GDM1 (cell line): ENCODE data around the gene PRRT2.
"Not testable (repeated sequence)": the region's sequence is repeated elsewhere in the genome, so short reads cannot be mapped to it uniquely, and the experiment has no call there.

Experiments used
- DNase-seq: peaks from one replicate; lab custom pipeline; 2025; lab: John Stamatoyannopoulos, UW

PRRT2 gene

DNA sequence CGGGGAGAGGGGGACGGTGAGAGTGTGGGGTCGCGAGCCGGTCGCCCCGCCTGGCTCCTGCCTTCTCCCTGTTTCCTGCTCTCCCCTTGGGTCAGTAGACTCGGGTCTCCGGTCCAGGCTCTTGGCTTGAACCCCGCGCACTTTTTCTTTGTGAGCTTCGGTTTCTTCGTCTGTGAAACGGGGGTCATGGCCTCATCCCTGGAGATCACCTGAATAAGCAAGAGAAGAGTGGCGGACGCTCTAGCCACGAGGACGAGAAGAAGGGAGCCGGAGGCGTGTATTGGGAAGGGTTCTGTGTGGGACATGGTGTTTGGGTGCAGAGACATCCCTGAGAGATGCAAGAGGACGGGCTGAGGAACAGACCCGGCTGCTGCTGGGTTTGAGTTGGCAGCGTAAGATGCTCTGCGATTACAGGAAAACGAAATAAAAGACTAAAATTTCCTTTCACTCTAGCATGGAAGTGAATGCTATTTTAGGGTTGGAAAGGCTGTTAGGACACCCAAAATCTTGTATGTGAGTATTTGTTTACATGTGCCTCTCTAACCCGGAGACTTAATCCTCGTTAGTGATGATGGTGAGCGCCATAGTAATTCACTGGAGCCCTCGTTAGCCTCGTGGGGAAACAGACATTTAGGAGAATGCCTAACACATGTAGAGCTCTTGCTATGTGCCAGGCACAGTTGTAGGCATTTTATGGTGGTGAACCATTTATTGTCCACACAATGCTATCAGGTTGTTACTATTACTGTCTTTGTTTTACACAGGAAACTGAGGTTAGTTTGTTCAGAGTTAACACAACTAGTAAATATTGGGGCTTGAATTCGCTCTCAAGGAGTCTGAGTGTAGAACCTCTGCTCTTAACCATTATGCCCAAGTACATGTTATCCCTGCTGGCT lies 20.8 kb upstream of the PRRT2 start:
- DNase-seq, result no peak

DNA sequence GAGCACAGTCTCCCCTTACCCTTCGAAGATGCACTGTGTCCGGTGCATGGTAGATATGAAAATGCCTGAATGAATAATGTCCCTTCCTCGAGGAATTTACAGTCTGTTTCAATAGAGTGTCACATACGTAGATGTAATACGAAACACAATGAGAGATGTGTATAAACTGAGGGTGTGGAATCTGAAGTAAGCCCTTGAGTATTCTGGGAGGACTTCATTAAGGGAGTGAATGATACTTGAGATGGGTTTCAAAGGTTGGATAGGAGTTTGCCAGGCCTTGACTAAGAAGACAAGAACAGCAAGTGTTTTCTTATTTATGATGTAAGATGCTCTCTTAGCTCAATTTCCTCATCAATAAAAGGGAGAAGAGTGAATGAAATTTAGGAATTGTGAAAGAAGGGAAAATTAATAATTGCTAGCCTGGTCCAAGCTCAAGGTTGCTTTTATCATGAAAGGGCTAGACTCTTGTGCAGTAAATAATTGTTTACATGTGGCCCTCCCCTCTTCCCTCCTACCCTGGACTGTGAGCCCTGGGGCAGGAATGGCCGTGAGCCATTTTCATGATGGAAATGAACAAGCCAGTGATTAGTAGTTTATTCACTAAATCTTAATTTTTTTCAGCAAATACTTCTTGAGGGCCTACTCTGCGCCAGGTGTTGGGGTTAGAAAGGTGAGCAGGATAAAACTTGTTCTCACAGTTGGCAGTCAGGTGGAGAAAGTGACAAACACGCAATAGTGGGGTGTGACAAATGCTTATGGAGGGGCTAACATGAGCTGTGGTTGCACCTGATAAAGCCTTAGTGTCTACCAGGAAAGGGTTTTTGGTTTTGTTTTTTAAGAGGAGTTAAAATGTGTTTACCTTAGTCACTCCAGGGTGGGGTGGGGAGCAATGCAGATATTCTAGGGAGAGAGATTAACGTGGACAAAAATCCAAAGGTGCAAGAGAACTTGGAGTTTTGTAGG lies 19.9 kb upstream of the PRRT2 start:
- DNase-seq, result no peak

DNA sequence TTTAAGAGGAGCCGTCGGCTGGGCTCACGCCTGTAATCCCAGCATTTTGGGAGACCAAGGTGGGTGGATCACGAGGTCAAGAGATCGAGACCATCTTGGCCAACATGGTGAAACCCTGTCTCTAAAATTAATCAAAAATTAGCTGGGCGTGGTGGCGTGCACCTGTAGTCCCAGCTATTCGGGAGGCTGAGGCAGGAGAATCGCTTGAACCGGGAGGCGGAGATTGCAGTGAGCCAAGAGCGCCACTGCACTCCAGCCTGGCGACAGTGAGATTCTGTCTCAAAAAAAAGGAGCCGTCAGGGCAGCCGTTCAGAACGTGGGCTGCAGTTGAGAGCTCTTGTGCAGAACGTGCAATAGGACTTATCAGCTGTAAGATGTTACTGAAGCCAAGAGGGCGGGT lies 18.8 kb upstream of the PRRT2 start:
- DNase-seq, result not testable (repeated sequence)

DNA sequence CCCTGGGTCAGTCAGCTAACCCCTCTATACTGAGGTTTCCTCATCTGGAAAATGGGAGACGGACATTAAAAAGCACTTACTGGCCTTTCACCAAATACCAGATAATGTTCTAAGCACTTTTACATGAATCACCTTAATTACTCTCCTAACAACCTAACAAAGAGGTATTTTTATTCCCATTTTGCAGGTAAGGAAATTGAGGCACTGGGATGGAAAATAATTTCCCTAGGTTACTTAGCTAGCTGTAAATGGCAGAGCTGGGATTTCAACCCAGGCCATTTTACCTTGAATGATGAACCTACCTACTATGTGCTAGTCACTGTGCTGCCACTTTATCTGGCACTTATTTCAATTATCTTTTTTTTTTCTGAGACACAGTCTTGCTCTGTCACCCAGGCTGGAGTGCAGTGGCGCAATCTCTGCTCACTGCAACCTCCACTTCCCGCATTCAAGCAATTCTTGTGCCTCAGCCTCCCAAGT lies 17.7 kb upstream of the PRRT2 start:
- no peak for DNase-seq

DNA sequence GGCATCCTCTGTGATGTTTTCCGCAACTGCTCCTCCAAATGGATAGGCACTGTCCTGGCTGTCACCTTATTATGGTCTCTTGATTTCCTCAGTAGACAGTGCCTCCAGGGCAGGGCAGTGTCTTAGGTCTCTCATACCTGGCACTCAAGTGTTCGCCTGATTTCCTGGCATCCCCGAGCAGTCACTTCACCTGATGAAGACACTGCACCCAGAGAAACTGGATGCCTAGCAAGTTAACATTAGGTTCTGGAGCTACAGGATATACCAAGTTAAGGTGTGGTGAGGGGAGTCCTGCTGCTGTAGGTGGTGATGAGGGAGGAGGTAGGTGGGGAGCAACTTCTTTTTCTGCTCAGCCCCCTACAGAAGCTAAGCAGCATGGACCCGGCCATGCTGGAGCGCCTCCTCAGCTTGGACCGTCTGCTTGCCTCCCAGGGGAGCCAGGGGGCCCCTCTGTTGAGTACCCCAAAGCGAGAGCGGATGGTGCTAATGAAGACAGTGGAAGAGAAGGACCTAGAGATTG lies 9.5 kb upstream of the PRRT2 start:
- no peak for DNase-seq

DNA sequence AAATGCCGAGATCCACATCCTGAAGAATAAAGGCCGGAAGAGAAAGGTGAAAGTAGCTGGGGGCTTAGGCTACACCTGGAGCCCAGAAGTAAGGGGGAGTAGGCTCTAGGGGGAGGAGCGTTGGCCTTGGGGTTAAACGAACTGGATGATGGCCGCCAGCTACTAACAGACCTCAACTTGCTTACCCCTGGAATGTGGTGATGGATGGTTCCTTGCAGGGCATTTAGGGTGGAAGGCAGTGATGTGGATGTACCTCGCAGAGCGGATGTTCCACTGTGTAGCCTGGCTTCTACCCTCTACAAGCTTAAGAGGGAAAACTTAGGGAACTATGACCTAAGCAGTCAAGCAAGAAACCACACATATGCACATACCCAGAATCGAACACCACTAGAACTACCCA lies 8.0 kb upstream of the PRRT2 start:
- no peak for DNase-seq

DNA sequence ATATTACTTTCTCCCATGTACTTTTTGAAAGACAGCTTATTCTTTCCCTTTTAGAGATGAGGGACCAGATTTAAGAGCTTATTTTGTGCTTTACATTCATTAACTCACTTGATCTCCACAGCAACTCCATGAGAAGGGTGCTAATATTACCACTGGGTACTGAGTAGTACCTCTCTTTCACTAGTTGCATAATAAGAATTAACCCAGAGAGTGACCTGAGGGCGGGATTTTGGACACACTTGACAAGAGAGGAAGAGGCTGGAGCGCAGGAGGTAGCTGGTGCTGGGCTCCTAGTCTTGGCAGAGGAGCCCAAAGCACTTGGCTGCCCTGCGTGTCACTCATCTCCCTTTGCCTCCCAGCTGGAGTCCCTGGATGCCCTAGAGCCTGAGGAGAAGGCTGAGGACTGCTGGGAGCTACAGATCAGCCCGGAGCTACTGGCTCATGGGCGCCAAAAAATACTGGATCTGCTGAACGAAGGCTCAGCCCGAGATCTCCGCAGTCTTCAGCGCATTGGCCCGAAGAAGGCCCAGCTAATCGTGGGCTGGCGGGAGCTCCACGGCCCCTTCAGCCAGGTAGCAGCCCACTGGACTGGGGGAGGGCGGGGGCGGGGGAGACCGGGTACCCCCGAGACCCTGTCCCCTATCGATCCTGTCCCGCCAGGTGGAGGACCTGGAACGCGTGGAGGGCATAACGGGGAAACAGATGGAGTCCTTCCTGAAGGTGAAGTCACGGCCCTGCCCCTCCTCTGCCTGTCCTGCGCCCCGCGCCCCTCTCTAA lies 7.3 kb upstream of the PRRT2 start:
- DNase-seq, result no peak

DNA sequence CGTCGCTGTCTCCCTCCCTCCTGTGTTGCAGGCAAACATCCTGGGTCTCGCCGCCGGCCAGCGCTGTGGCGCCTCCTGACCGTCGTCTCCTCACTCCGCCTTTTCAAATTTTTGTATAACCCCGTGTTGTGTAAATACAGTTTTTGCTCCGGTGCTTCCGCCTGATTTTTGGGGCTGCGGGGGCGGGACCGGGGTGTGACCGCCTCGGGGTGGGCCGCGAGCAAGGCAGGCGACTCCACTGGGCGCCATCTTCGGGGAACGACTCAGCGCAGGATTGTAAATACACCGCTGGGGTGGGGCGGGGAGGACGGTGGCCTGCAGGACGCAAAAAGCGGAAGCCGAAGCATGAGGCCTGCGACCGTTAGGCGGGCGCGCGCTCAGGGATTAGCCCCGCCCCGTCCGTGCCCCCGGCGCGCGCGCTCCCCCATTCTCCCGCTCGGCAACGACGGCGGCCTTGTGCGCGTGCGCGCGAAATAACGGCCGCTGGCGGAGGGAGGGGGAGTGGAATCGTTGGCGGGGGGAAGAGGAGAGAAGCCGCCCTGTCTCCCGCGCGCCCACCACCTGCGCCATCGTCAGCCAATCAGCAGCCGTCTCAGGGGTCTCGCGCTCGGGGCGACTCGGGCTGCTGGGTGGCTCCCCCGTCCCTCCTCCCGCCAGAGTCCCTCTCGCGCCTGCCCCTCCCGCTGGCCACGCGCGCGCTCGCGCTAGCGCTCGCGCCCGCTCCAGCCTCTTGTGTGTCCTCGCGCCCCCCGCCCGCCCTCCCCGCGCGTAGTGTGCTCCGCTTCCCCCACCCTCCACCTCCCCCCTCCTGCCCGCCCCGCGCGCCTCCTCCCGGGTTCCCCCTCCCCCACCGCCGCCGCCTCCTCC lies 6.5 kb upstream of the PRRT2 start:
- DNase-seq, result peak; percentile 100

DNA sequence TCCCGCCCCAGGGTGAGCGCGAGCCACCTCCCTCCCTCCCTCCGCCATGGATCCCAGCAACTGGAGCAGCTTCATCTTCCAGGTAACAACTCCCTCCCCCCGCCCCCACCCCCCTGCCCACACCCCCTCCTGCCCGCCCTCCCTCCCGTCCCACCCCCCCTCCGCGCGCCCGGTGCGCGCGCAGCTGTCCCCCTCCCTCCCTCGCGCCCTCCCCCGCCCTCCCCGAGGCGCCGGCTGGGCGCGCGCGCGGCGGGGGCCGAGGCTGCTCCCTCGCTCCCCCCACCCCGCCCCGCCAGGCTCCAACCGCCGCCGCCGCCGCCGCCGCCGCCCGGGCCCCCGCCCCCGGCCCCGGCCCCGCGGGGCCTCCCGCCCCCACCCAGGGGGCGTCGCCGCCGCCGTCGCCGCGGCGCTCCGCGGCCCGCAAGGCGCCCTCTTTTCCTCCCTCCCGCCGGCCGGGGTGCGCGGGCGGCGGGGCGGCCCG lies 5.9 kb upstream of the PRRT2 start, which contains the start of gene MAZ:
Gene MAZ (plus strand): TSS at position 431 of the 481 bp plus-strand sequence. CDS start 173 bp downstream, outside the sequence.
- peak; percentile 89 for DNase-seq

DNA sequence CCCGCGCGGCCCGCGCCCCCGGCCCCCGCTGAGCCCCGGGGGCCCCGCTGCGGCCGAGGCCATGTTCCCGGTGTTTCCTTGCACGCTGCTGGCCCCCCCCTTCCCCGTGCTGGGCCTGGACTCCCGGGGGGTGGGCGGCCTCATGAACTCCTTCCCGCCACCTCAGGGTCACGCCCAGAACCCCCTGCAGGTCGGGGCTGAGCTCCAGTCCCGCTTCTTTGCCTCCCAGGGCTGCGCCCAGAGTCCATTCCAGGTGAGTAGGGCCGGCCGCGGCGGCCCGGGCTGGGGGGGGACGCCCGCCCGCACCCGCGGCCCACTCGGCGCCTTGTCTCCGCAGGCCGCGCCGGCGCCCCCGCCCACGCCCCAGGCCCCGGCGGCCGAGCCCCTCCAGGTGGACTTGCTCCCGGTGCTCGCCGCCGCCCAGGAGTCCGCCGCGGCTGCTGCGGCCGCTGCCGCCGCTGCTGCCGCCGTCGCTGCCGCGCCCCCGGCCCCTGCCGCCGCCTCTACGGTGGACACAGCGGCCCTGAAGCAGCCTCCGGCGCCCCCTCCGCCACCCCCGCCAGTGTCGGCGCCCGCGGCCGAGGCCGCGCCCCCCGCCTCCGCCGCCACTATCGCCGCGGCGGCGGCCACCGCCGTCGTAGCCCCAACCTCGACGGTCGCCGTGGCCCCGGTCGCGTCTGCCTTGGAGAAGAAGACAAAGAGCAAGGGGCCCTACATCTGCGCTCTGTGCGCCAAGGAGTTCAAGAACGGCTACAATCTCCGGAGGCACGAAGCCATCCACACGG lies 5.2 kb upstream of the PRRT2 start:
- DNase-seq, result peak; percentile 29

DNA sequence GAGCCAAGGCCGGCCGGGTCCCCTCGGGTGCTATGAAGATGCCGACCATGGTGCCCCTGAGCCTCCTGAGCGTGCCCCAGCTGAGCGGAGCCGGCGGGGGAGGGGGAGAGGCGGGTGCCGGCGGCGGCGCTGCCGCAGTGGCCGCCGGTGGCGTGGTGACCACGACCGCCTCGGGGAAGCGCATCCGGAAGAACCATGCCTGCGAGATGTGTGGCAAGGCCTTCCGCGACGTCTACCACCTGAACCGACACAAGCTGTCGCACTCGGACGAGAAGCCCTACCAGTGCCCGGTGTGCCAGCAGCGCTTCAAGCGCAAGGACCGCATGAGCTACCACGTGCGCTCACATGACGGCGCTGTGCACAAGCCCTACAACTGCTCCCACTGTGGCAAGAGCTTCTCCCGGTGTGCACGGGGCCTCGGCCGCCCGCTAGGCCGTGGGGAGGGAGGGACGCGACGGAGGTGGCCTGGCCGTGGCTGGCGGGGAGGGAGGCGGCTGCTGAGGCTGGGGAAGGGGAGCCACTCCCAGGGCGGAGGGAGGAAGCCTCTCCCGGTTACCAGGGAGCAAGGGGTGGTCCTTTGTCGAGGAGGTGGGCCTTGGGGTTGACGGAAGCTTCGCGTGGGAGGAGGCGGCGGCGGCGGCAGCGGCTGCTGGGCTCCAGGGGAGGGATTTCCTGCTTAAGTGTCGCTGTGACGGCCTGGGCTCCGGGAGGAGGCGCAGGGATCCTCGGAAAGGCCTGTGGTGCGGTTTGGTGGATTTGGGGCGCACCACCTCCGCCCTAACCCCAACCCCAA lies 4.4 kb upstream of the PRRT2 start:
- peak; percentile 92 for DNase-seq

DNA sequence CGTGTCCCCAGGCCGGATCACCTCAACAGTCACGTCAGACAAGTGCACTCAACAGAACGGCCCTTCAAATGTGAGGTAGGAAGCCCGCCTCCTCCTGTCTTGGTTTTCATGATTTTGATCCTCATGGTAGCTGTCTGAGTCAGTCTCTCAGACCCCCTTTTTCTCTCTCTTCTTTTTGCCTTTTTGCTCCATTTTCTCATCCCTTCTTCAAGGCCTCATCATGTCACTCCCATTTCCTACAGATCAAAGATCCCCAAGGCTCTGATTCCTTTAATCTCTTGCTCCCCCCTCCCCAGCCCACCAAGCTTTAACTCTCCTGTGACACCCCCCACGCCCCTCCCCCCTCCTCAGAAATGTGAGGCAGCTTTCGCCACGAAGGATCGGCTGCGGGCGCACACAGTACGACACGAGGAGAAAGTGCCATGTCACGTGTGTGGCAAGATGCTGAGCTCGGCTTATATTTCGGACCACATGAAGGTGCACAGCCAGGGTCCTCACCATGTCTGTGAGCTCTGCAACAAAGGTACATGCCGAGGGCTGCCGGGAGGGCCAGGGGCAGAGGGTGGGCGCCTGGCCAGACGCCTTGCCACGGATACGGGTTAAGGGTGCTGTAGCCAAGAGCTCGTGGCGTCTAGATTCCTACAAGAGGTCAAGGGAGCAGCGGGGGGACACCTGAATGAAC lies 3.6 kb upstream of the PRRT2 start:
- DNase-seq, result no peak

DNA sequence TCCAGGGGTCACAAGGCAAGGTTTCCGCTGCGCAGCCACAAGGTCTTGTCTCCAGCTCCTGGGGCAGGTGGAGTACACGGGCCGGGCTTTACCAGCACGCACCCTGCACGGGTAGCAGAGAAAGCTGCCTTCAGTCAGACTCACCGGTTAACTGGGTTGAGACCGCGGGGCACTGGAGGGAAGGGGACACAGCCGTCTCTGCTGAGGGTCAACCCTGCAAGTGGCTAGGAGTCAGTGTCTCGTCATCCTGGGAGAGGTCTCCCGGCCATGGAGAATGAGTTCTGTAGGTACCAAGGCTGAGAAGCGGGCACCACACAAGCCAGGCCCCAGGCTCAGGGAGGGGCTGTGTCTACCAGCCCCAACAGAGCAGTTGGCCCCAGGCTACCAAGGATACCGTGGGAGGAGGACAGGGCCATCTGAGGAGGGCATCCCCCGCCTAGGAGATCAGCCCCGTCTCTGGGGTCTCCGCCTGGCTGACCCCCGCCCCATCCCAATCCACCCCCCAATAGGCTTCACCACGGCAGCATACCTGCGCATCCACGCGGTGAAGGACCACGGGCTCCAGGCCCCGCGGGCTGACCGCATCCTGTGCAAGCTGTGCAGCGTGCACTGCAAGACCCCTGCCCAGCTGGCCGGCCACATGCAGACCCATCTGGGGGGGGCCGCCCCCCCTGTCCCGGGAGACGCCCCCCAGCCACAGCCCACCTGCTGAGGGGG lies 2.8 kb upstream of the PRRT2 start:
- no peak for DNase-seq

DNA sequence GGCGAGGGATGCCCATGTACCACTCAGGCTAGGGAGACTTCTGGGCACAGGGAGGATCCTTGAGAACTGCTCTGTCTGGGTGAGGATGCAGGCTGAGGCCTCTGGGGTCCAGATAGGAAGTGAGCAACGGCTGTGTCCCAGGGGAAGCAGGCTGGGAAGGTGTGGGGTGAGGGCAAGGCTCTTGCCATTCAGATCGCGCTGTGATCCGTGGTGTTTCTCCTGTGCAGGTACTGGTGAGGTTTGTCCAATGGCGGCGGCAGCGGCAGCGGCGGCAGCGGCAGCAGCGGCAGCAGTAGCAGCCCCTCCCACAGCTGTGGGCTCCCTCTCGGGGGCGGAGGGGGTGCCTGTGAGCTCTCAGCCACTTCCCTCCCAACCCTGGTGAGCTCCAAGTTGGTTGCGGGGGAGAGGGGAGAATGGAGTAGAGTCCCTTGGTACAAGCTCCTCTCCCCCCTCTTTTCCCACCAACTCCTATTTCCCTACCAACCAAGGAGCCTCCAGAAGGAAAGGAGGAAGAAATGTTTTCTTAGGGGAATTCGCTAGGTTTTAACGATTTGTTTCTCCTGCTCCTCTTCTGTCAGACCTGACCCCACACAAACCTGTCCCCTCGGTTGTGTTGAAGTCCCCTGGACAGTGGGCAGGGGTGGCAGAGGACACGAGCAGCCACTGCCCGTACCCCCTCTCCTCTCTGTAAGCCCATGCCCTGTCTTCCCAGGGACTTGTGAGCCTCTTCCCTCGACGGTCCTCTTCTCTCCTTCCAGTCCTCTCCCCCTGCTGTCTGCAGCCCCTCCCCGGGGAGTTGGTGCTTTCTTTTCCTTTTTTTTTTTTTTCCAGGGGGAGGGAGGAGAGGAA lies 1.9 kb upstream of the PRRT2 start:
- DNase-seq, result no peak

DNA sequence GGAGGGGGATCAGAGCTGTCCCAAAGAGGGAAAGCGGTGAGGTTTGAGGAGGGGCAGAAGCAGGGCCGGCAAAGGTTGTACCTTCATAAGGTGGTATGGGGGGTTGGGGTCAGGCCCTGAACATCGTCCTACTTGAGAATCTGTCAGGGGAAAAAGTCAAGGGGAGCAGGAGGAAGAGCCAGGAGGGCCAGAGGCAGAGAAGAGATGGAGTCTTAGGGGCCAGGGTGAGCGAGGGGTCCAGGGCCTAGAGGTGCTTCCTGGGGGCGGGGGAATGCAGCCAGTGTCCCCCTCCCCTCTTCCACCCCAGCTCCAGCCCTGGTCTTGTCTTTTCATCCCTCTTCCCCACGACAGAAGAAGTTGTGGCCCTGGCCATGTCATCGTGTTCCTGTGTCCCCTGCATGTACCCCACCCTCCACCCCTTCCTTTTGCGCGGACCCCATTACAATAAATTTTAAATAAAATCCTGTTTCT lies 1.3 kb upstream of the PRRT2 start:
- DNase-seq, result no peak

DNA sequence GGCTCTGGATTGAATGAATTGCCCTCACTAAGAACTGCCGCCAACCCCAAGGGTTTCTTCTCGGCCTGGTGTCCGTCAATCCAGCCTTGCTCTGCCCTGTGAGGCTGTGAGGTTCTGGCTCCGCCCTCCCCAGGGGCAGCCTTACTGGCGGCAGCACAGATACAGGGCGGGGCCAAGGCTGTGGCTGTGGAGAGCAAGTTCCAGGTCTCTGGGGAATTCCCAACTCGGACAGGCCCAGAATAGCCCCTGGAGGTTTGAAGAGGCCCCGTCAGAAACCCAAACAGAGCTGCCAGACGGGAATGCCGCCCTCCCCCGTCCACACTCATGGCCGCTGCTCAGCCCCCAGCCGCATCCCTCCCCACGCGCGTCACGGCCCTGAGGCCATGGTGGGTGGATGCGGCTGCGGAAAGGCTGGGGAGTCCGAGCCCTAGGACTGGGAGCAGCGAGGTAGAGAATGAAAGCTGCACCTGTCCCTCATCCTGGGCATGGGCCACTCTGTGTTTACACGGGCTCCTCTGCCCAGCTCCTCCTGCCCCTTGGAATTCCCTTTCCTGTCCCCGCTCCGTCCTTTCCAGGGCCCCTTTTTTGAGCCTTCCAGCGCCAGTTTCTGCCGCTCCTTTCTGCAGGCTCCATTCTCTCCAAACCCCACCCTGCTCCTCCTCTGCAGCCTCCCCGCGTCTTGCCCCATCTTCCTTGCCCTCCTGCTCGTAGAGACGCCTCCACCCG lies 660 bp upstream of the PRRT2 start:
- DNase-seq, result peak; percentile 61
